HFFc6 (cell line): ENCODE measurements around the gene ALCAM. TPM values are rescaled to one million over a fixed set of nuclear protein-coding genes. Genes with fewer than 3 reads are reported as not detected.
"Not testable (repeated sequence)": the region's sequence is repeated elsewhere in the genome, so short reads cannot be mapped to it uniquely, and the experiment has no call there.

ENCODE experiments used
- DNase-seq: peaks from one replicate; pipeline ENCODE4 v3.0.0-alpha.2; 2018
- H3K27ac Mint-ChIP-seq: 2 replicates; pipeline ENCODE4 v1.8.0; 2020; ENCODE audit warnings: mild to moderate bottlenecking, mixed read lengths
- H3K27me3 Mint-ChIP-seq: 2 replicates; pipeline ENCODE4 v1.8.0; 2021; ENCODE audit warnings: mild to moderate bottlenecking, moderate library complexity, mixed read lengths; ENCODE audit not compliant: insufficient read depth
- H3K36me3 Mint-ChIP-seq: 2 replicates; pipeline ENCODE4 v1.8.0; 2021; ENCODE audit warnings: low read depth, mixed read lengths
- H3K4me1 Mint-ChIP-seq: 2 replicates; pipeline ENCODE4 v1.8.0; 2020; ENCODE audit warnings: low read depth, mixed read lengths
- H3K4me3 Mint-ChIP-seq: 2 replicates; pipeline ENCODE4 v1.8.0; 2020; ENCODE audit warnings: mild to moderate bottlenecking, moderate library complexity, mixed read lengths
- H3K9me3 Mint-ChIP-seq: 2 replicates; pipeline ENCODE4 v1.8.0; 2020; ENCODE audit warnings: mild to moderate bottlenecking, mixed read lengths
- total RNA-seq, 6 experiments: library from RNA; stranded (reverse); fragmentation: NEBNext Ultra II Directional; extraction: Animal tissue kit (Norgen Biotek cat#: 25700); gene quantifications; 2 replicates in 1 of 6; 3 replicates in 5 of 6; pipeline ENCODE4 v1.2.3, GENCODE V29; 2021
- TF ChIP-seq, protein P1 (sequence below): fragments of 200-600 bp; sonication (generic); IDR thresholded peaks from 2 replicates; pipeline ENCODE4 v1.5.0; 2021; ENCODE audit warnings: antibody characterized with exemption, mild to moderate bottlenecking

The ALCAM gene
- total RNA-seq, 6 experiments from 2014 or later, result 307 to 420 (median 361) TPM

GRCh38 chr3:105385179-105385578 is 18.5 kb downstream of the ALCAM start:
- TF ChIP-seq, protein P1, sequence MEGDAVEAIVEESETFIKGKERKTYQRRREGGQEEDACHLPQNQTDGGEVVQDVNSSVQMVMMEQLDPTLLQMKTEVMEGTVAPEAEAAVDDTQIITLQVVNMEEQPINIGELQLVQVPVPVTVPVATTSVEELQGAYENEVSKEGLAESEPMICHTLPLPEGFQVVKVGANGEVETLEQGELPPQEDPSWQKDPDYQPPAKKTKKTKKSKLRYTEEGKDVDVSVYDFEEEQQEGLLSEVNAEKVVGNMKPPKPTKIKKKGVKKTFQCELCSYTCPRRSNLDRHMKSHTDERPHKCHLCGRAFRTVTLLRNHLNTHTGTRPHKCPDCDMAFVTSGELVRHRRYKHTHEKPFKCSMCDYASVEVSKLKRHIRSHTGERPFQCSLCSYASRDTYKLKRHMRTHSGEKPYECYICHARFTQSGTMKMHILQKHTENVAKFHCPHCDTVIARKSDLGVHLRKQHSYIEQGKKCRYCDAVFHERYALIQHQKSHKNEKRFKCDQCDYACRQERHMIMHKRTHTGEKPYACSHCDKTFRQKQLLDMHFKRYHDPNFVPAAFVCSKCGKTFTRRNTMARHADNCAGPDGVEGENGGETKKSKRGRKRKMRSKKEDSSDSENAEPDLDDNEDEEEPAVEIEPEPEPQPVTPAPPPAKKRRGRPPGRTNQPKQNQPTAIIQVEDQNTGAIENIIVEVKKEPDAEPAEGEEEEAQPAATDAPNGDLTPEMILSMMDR, result no peak
- Mint-ChIP-seq H3K36me3 (peaks cover 36% of the 10 kb centered on the region), H3K9me3 (peaks cover 6% of the 10 kb centered on the region), H3K27ac (peak overlapping the region; percentile 72), H3K27me3 (no peaks in the 10 kb centered on the region), H3K4me3 (peak overlapping the region; percentile 61), H3K4me1 (peaks cover 72% of the 10 kb centered on the region)
- no peak for DNase-seq

DNA sequence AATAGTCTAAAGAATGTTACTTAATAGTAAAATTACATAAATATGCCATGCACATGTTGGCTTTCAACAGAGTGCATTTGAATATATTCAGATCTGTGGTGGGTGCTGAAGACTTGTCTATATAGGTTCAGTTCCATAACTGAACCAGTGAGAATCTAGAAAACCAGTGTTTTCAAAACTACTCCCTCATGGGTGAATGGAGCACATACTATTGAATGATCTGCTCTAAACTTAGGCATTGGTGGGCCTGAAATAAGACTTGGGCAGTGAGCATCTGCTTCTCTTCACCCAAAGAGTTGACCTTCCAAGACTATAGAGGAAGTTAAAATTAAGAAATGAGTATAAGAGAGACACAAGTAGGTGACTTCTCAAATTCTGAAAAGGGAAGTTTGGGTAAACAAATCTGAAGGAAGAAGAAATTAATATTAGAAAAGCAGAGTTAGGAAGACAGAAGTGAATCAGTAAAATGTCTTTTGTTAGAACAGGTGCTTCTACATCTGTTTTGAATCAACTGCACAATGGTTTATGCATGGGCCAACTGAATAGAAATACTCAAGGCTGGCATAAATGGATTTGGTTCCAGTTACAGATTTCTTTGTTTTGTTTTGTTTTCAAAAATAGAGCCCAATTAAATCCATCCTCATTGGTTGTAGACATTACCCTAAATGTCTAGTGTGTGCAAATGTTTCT is 19.3 kb downstream of the ALCAM start:
- H3K9me3 Mint-ChIP-seq, result peaks cover 14% of the 10 kb centered on the region
- TF ChIP-seq, protein P1, result no peak
- H3K27ac Mint-ChIP-seq, result peak overlapping the region; percentile 72

GRCh38 chr3:105387122-105387751 is 20.5 kb downstream of the ALCAM start:
- Mint-ChIP-seq H3K27ac (peak overlapping the region; percentile 94), H3K27me3 (no peaks in the 10 kb centered on the region), H3K4me1 (peaks cover 76% of the 10 kb centered on the region), H3K9me3 (peaks cover 27% of the 10 kb centered on the region), H3K36me3 (peaks cover 47% of the 10 kb centered on the region), H3K4me3 (peak overlapping the region; percentile 55)
- TF ChIP-seq, protein P1, result no peak
- peak; percentile 58 for DNase-seq

More for the DNA sequence above, 19.3 kb downstream of the ALCAM start:
- H3K36me3 Mint-ChIP-seq, result peaks cover 41% of the 10 kb centered on the region
- no peaks in the 10 kb centered on the region for H3K27me3 Mint-ChIP-seq
- no peak for DNase-seq
- H3K4me3 Mint-ChIP-seq, result peak overlapping the region; percentile 41
- H3K4me1 Mint-ChIP-seq, result peaks cover 69% of the 10 kb centered on the region

GRCh38 chr3:105388176-105388575 is 21.5 kb downstream of the ALCAM start:
- TF ChIP-seq, protein P1, result no peak
- H3K4me3 Mint-ChIP-seq, result peak overlapping the region; percentile 55; the same call in 1 of the 2 replicates
- H3K36me3 Mint-ChIP-seq, result peaks cover 49% of the 10 kb centered on the region
- DNase-seq, result no peak
- peaks cover 68% of the 10 kb centered on the region for H3K4me1 Mint-ChIP-seq
- no peaks in the 10 kb centered on the region for H3K27me3 Mint-ChIP-seq
- H3K9me3 Mint-ChIP-seq, result peaks cover 36% of the 10 kb centered on the region
- peak overlapping the region; percentile 94 for H3K27ac Mint-ChIP-seq

DNA sequence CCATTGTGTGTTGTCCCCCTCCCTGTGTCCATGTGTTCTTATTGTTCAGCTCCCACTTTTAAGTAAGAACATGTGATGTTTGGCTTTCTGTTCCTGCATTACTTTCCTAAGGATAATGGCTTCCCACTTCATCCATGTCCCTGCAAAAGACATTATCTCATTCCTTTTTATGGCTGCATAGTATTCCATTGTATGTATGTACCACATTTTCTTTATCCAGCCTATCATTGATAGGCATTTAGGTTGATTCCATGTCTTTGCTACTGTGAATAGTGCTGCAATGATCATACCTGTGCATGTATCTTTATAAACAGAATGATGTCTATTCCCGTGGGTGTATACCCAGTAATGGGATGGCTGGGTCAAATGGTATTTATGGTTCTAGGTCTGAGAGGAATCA is 23.1 kb downstream of the ALCAM start:
- not testable (repeated sequence) for H3K27me3 Mint-ChIP-seq, H3K27ac Mint-ChIP-seq
- H3K9me3 Mint-ChIP-seq, result peaks cover 37% of the 10 kb centered on the region

DNA sequence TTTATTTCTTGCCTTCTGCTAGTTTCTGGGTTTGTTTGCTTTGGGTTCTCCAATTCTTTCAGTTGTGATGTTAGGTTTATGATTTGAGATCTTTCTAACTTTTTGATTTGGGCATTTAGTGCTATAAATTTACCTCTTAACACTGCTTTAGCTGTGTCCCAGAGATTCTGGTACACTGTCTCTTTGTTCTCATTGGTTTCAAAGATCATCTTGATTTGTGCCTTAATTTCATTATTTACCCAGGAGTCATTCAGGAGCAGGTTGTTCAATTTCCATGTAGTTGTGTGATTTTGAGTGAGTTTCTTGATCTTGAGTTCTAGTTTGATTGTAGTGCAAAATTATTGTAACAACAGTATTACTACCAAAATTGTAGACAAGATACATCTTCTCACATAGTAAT is 25.9 kb downstream of the ALCAM start:
- not testable (repeated sequence) for H3K27ac Mint-ChIP-seq, H3K4me3 Mint-ChIP-seq, DNase-seq, H3K27me3 Mint-ChIP-seq
- Mint-ChIP-seq H3K9me3 (peaks cover 37% of the 10 kb centered on the region), H3K36me3 (peaks cover 45% of the 10 kb centered on the region), H3K4me1 (peaks cover 37% of the 10 kb centered on the region)

More for the DNA sequence above, 23.1 kb downstream of the ALCAM start:
- not testable (repeated sequence) for DNase-seq, H3K4me3 Mint-ChIP-seq
- Mint-ChIP-seq H3K36me3 (peaks cover 50% of the 10 kb centered on the region), H3K4me1 (peaks cover 57% of the 10 kb centered on the region)
